Left lung (tissue), 10 donors: ENCODE data around the gene PTCD3. TPM values are rescaled to one million over a fixed set of nuclear protein-coding genes. Genes with fewer than 3 reads are reported as not detected.

ENCODE experiments used
- ATAC-seq: fragments of 200-7000 bp; cut with Tn5 transposase; one replicate; pipeline ENCODE4 v1.9.1; 2020; ENCODE audit warnings: moderate library complexity
- DNase-seq, 4 donors: peaks; one replicate each; pipeline ENCODE4 v3.0.0-alpha.2; 2013 to 2020
- H3K27ac ChIP-seq, 2 donors: fragments of 200-600 bp; sonication (generic) in 1 of 2; one replicate each; pipeline versions ENCODE4 v1.5.0 to v1.8.0; 2020 to 2021
- H3K27me3 ChIP-seq, 2 donors: fragments of 200-600 bp; sonication (generic) in 1 of 2; one replicate each; pipeline versions ENCODE4 v1.5.0 to v1.8.0; 2020 to 2021
- H3K36me3 ChIP-seq, 2 donors: fragments of 200-600 bp; sonication (generic) in 1 of 2; one replicate each; pipeline versions ENCODE4 v1.5.0 to v1.8.0; 2020 to 2021
- H3K4me1 ChIP-seq, 2 donors: fragments of 200-600 bp; one replicate each; pipeline ENCODE4 v1.8.0; 2021
- H3K4me3 ChIP-seq, 2 donors: fragments of 200-600 bp; sonication (generic) in 1 of 2; one replicate each; pipeline versions ENCODE4 v1.5.0 to v1.8.0; 2020 to 2021; ENCODE audit warnings: mild to moderate bottlenecking in 1 of 2
- H3K9me3 ChIP-seq, 2 donors: fragments of 200-600 bp; sonication (generic) in 1 of 2; one replicate each; pipeline versions ENCODE4 v1.5.0 to v1.8.0; 2020 to 2021
- CTCF ChIP-seq, 2 donors: fragments of 200-600 bp; sonication (generic) in 1 of 2; IDR thresholded peaks; one replicate each; pipeline versions ENCODE4 v1.5.0 to v1.8.0; 2021; ENCODE audit warnings: antibody characterized with exemption in 2 of 2
- intact Hi-C, 2 donors: fragments of 100-400 bp; cut with DNase I; formaldehyde crosslinking; loops; one replicate each; pipeline versions ENCODE4 v1.11.2 to v1.14.2; 2022
- polyA plus RNA-seq, 6 donors: library from polyadenylated mRNA; unstranded; fragments of 120-200 nt; gene quantifications; one replicate each; pipeline ENCODE4 v1.2.1, GENCODE V29; 2013; ENCODE audit not compliant: insufficient read length in 6 of 6
- total RNA-seq, 2 donors: library from RNA; stranded (reverse); fragmentation: NEBNext Ultra II Directional; extraction: Animal tissue kit (Norgen Biotek cat#: 25700); gene quantifications; one replicate each; pipeline ENCODE4 v1.2.1, GENCODE V29; 2021
- donor health status: DM: no; HTN: yes; CAD: no.
- donor health status: DM: no; HTN: no; CAD: no.

The PTCD3 gene
- total and polyA plus RNA-seq, 8 donors: 76.8 to 175 (median 137) TPM

GRCh38 chr2:86135653-86136052 is 29.6 kb downstream of the PTCD3 start:
- Histone ChIP-seq H3K9me3 (no peaks in the 10 kb centered on the region), H3K36me3 (peaks cover 4 to 100% of the 10 kb centered on the region in 2 donors), H3K27me3 (no peaks in the 10 kb centered on the region), H3K4me3 (no peak overlapping the region), H3K27ac (no peak overlapping the region), H3K4me1 (no peaks in the 10 kb centered on the region)
- no peak for ATAC-seq
- DNase-seq: no peak
- no peak for TF ChIP-seq CTCF (IDR thresholded peaks at IDR 0.05)
- intact Hi-C loops: no loop called here

DNA sequence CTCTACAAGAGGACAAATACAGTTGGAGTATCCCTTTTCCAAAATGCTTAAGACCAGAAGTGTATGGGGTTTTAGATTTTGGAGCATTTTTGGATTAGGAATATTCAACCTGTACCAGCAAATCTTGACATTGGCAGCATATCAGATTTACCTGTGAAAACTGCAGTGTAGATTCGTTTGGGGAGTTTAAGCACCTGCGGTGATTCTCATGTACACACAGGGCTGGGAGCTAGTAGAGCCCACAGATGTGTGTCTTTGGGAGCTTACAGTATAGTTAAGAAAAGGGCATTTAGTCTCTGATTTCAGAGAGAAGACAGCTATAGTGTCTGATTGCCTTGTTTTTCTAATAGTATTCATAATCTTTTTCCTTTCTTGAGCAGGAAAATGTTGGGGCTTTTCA is 30.1 kb downstream of the PTCD3 start:
- no peak overlapping the region for H3K4me3 ChIP-seq
- H3K9me3 ChIP-seq: no peaks in the 10 kb centered on the region
- no peak for DNase-seq
- H3K27me3 ChIP-seq: no peaks in the 10 kb centered on the region
- intact Hi-C loops: no loop called here
- H3K36me3 ChIP-seq: peaks cover 0 to 100% of the 10 kb centered on the region in 2 donors
- H3K4me1 ChIP-seq: no peaks in the 10 kb centered on the region
- no peak for TF ChIP-seq CTCF (IDR thresholded peaks at IDR 0.05)
- ATAC-seq: no peak
- no peak overlapping the region for H3K27ac ChIP-seq

GRCh38 chr2:86138736-86139625 is 32.9 kb downstream of the PTCD3 start:
- no peak overlapping the region for H3K4me3 ChIP-seq
- ATAC-seq (no peak), DNase-seq (no peak)
- no peak overlapping the region for H3K27ac ChIP-seq
- peaks cover 0 to 4% of the 10 kb centered on the region in 2 donors for H3K4me1 ChIP-seq
- TF ChIP-seq CTCF (IDR thresholded peaks at IDR 0.05): no peak
- peaks cover 0 to 100% of the 10 kb centered on the region in 2 donors for H3K36me3 ChIP-seq
- no peaks in the 10 kb centered on the region for H3K27me3 ChIP-seq
- intact Hi-C loops: no loop called here
- H3K9me3 ChIP-seq: no peaks in the 10 kb centered on the region

DNA sequence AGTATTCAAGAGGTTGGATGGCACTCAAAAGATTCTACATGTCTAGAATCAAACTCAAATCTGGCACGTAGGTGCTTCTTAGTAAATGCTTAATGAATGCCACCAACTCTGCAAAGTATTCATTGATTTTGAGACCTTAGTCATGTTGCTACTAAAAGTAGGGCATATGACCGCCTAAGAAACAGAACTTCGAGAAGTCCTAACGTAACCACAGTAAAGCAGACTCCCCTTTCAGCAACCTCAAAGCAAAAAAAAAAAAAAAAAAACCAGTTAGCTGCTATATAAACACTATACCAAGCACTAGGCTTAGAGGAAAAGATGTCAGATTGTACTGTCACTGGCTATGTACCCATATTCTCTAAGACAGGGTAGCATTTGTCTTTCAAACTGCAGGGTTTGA is 33.9 kb downstream of the PTCD3 start:
- Histone ChIP-seq H3K36me3 (peaks cover 0 to 100% of the 10 kb centered on the region in 2 donors), H3K4me3 (no peak overlapping the region), H3K27ac (no peak overlapping the region), H3K27me3 (no peaks in the 10 kb centered on the region), H3K9me3 (no peaks in the 10 kb centered on the region), H3K4me1 (peaks cover 0 to 4% of the 10 kb centered on the region in 2 donors)
- no peak for DNase-seq
- intact Hi-C loops: no loop called here
- no peak for ATAC-seq
- TF ChIP-seq CTCF (IDR thresholded peaks at IDR 0.05): no peak

DNA sequence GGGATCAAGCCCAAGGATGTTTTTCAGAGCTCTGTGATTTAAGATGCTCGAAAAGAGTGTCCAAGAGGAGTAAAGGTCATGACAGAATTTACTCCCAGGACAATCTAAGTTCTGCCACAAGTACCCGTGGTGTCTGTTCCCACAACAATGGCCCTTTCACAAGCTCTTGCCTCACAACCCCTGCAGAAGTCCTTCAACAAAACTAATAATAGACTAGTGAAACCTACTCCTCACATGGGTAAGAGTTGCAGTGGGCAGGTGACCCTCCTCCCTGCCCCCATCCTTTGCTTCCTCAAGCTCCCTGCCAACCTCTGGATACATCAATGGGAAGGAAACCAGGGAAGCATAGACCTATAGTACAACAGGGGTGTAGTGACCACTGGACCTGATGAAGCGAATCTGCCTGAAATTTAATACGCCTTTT is 34.9 kb downstream of the PTCD3 start:
- DNase-seq (no peak), ATAC-seq (no peak)
- Histone ChIP-seq H3K27me3 (no peaks in the 10 kb centered on the region), H3K27ac (no peak overlapping the region), H3K4me1 (peaks cover 0 to 4% of the 10 kb centered on the region in 2 donors), H3K4me3 (no peak overlapping the region), H3K9me3 (no peaks in the 10 kb centered on the region), H3K36me3 (peaks cover 0 to 100% of the 10 kb centered on the region in 2 donors)
- no peak for TF ChIP-seq CTCF (IDR thresholded peaks at IDR 0.05)
- intact Hi-C loops: no loop called here
